Right kidney (tissue), 9 donors: ENCODE results near the gene USP11.

Experiments
- DNase-seq: peaks from one replicate; pipeline ENCODE4 v3.0.0-alpha.2; 2016
- long read RNA-seq, 8 donors: transcript quantifications; one replicate each; lab custom pipeline, GENCODE V29; 2026

USP11 gene
- long read RNA-seq, donor 1, transcript USP11-204 (21 exons, 3,515 nt), result major isoform, 11 of 31 reads
- long read RNA-seq, donor 1, partial matches to known transcripts, result 19 of 31 reads
- long read RNA-seq, donor 1, other reads (novel, unspliced or antisense), result 0 of 31 reads
- long read RNA-seq, donor 2, transcript USP11-204 (21 exons, 3,515 nt), result major isoform, 9 of 23 reads
- long read RNA-seq, donor 2, partial matches to known transcripts, result 14 of 23 reads
- long read RNA-seq, donor 2, other reads (novel, unspliced or antisense), result 0 of 23 reads
- long read RNA-seq, donor 3, transcript USP11-204 (21 exons, 3,515 nt), result major isoform, 7 of 19 reads
- long read RNA-seq, donor 3, partial matches to known transcripts, result 12 of 19 reads
- long read RNA-seq, donor 3, other reads (novel, unspliced or antisense), result 0 of 19 reads
- long read RNA-seq, donor 4, transcript USP11-204 (21 exons, 3,515 nt), result major isoform, 12 of 40 reads
- long read RNA-seq, donor 4, partial matches to known transcripts, result 27 of 40 reads
- long read RNA-seq, donor 4, other reads (novel, unspliced or antisense), result 0 of 40 reads
- long read RNA-seq, donor 5, transcript USP11-204 (21 exons, 3,515 nt), result major isoform, 21 of 51 reads
- long read RNA-seq, donor 5, partial matches to known transcripts, result 30 of 51 reads
- long read RNA-seq, donor 5, other reads (novel, unspliced or antisense), result 0 of 51 reads
- long read RNA-seq, donor 6, transcript USP11-204 (21 exons, 3,515 nt), result major isoform, 9 of 61 reads
- long read RNA-seq, donor 6, partial matches to known transcripts, result 52 of 61 reads
- long read RNA-seq, donor 6, other reads (novel, unspliced or antisense), result 0 of 61 reads
- long read RNA-seq, donor 7, transcript USP11-204 (21 exons, 3,515 nt), result major isoform, 7 of 91 reads
- long read RNA-seq, donor 7, partial matches to known transcripts, result 83 of 91 reads
- long read RNA-seq, donor 7, other reads (novel, unspliced or antisense), result 0 of 91 reads
- long read RNA-seq, donor 8, transcript USP11-204 (21 exons, 3,515 nt), result major isoform, 23 of 55 reads
- long read RNA-seq, donor 8, partial matches to known transcripts, result 31 of 55 reads
- long read RNA-seq, donor 8, other reads (novel, unspliced or antisense), result 0 of 55 reads

DNA sequence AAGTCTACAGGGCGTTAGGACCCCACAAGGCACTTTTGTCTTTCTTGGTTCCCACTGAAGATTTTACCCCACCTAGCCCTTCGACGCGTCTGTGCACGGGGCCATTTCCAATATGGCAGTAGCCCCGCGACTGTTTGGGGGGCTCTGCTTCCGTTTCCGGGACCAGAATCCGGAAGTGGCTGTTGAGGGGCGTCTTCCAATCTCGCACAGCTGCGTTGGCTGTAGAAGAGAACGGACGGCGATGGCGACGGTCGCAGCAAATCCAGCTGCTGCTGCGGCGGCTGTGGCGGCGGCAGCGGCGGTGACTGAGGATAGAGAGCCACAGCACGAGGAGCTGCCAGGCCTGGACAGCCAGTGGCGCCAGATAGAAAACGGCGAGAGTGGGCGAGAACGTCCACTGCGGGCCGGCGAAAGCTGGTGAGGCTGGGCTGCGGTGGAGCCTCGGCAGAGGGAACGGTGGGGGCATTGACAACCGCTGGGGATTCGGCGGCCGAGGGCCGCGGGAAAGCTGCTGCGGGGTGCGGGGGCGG, at the start of gene USP11:
USP11 (plus strand) TSS at position 207 of the 530 bp plus-strand sequence; CDS start at position 242, 35 bp downstream.
- peak; percentile 67 for DNase-seq

- no peak for DNase-seq
These were observed 48.3 kb upstream of the USP11 start for GRCh38 chrX:47184486-47184885.

DNA sequence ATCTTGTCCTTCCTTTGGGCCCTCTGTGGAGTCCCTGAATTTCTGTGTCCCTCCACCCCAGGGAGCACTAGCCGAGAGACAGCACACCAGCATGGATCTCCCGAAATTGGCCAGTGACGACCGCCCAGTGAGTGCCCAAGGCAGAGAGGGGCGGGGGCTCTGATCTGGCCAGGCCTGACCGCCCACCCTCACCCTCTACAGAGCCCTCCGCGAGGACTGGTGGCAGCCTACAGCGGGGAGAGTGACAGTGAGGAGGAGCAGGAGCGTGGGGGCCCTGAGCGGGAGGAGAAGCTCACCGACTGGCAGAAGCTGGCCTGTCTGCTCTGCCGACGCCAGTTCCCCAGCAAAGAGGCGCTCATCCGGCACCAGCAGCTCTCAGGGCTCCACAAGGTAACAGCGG, 47.6 kb upstream of the USP11 start:
- DNase-seq, result no peak

DNA sequence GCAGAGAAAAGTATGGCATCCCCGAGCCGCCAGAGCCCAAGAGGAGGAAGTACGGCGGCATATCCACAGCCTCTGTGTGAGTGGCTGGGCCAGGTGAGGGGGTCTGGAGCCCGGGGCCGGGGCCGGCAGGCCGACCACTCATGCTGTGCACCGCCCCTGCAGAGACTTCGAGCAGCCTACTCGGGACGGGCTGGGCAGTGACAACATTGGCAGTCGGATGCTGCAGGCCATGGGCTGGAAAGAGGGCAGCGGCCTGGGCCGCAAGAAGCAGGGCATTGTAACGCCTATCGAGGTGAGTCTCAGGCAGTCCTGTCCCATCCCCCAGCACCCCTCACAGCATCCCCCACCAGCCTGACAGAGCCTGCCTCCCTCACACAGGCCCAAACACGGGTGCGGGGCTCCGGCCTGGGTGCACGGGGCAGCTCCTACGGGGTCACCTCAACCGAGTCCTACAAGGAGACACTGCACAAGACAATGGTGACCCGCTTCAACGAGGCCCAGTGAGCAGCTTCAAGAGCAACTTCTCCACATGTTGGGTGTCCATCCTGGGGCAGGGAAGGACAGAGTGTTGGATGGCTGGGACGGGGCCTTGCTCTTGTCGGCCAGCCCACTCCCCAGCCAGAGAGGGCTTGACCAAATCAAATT, 46.6 kb upstream of the USP11 start:
- DNase-seq, result no peak

GRCh38 chrX:47187106-47187677, 45.6 kb upstream of the USP11 start:
- no peak for DNase-seq

GRCh38 chrX:47189906-47190305, 42.9 kb upstream of the USP11 start:
- no peak for DNase-seq

- peak; percentile 58 for DNase-seq
These were observed 42.2 kb upstream of the USP11 start for GRCh38 chrX:47190445-47191269.

GRCh38 chrX:47191331-47191730, 41.5 kb upstream of the USP11 start:
- DNase-seq, result peak; percentile 43

DNA sequence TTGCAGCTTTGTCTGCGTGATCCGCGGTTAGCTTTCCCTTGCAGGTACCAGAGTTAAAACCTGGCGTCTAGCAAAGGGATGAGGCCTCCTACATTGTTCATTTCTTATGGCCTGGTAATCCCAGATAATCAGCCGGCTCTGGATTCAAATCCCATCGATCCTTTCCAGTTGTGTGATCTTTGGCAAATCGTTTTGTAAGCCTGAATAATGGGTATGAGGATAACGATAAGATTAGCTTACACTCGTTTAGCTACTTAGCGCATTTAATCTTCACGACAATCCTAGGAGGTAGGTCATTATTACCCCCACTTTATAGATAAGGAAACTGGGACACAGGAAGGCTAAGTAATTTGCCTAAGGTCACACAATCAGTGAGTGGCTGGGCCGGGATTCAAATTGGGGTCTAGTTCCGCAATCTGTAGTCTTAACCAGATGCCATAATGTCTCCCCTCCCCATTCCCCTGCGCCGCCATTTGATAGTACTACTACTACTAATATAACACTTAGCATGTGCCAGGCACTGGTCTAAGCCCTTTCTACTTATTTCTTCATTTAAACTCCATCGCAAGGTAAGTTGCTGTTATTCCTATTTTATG, 40.9 kb upstream of the USP11 start:
- no peak for DNase-seq

- peak; percentile 67 for DNase-seq
These were observed 39.2 kb upstream of the USP11 start, which contains the start of gene UBA1 for GRCh38 chrX:47193475-47194193. TSS of gene UBA1 (plus strand) at chrX:47193829. CDS start at chrX:47198803, 4,974 bp downstream.

GRCh38 chrX:47194194-47194787, 38.5 kb upstream of the USP11 start:
- DNase-seq, result no peak

DNA sequence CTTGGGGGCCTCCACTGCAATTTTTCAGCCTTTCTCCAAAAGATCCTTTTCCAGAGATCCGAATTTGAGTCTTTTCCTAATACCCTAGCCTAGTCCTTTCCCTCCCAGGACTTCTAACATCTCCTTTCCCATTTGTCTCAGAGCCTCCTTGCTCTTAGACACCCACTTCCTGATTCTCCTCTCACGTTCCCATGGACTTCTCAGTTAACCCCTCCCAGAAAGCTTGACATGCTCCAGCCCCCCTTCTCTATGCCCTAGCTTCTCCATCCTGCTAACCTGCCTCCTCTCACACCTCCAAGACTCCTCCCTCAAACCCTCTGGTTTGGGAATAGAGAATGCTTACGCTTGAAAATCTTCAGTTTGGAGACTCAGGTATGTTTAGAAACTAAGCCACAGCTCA, 36.7 kb upstream of the USP11 start:
- no peak for DNase-seq

DNA sequence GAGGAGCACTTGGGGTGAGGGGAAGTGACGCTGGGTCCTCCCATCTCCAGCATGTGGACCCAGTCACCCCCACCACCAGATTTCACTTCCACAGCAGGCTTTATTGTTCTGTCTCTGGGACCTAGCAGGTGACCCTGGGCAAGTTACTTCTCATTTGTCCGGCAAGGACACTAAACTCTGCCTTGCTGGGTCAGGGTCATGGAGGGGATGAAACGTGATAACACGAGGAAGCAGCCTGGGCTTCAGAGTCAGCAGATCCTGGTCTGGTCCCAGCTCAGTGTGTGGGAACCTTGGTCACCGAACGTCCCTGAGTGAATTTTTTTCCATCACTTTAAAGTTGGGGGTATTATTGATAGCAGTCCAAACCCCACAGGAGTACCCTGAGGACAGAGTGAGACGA, 35.3 kb upstream of the USP11 start:
- no peak for DNase-seq

DNA sequence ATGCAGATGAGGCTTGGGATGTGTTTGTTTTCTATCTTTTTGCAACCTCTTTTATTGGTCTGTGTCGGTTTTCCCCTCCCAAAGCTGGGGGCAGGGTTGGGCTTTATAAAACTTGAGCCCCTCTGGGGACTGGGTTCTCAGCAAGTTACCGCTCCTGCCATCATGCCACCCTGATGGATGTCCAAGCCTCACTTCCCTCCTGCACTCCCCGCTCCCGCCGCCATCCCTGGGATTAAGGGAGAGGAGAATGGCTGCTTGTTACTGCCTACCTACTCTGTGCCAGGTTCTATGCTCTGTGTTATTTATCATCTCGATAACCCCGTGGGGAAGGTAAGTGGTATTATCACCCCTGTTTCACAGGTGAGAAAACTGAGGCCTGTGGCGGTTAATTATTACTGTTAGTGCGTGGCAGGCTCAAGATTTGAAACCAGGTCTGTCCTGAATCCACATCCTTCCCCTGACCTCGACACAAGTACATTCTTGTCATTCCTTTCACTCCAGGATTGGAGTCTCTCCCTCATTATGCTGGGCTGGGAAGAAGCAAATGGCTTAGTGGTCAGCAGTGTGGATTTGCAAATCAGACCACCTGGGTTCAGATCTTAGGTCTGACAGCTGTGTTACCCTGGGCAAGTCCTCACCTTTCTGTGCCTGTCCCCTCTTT, 34.7 kb upstream of the USP11 start:
- DNase-seq, result no peak

DNA sequence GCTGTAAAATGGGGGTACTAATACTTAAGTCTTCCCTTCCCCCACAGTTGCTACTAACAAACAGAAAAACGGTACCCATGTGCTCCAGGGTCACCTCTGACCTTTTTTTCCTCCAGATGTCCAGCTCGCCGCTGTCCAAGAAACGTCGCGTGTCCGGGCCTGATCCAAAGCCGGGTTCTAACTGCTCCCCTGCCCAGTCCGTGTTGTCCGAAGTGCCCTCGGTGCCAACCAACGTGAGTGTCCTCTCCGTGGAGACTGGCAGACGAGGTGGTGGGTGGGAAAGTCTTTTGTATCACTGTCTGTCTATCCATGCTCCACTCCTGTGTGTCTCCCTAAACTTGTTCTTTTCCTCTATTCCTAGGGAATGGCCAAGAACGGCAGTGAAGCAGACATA, 34.1 kb upstream of the USP11 start:
- DNase-seq, result no peak

GRCh38 chrX:47199286-47199685, 33.5 kb upstream of the USP11 start:
- no peak for DNase-seq

- no peak for DNase-seq
These were observed 32.2 kb upstream of the USP11 start for GRCh38 chrX:47200385-47201150.
